GM10248 (cell line): ENCODE results near the gene OGA.

Experiments used
- CTCF ChIA-PET: fragments of 300-600 bp; sonication (Branson Sonifier 250); formaldehyde crosslinking; extraction: SDS; loops from one replicate; lab custom pipeline; 2021; ENCODE audit warnings: antibody characterized with exemption; lab: Yijun Ruan, JAX
- POLR2A ChIA-PET: fragments of 350-650 bp; sonication (Branson Sonifier 250); formaldehyde crosslinking; extraction: SDS; loops from one replicate; lab custom pipeline; 2020; ENCODE audit warnings: antibody characterized with exemption; lab: Yijun Ruan, JAX
- DNase-seq: peaks from one replicate; pipeline ENCODE4 v3.0.0; 2012; ENCODE audit errors: extremely low spot score
- TF ChIP-seq, protein P1 (sequence below): IDR thresholded peaks from 2 replicates; pipeline ENCODE4 v1.5.1; 2012; ENCODE audit warnings: mild to moderate bottlenecking, low read depth; ENCODE audit errors: extremely low read depth, missing control alignments, control extremely low read depth

OGA gene

DNA sequence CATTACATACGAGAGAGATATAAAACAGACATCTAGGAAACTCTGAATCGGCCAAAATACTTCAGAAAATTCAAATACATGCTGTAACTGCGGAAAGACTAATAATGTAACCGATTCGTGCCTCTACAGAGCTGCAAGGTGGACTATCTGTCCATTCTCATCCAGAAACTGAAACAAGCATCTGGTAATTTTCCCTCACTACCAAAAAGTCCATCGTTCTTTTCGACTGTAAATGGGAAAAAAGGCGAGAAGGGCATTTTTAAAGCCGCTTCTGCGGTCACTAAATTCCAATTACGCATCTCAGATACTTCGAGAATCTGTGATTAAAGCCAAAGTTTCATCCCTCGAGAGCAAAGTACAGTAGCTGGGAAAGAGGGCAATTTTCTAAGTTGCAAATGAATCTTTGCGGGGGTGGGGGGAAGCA, 1.3 kb downstream of the OGA start:
- ChIA-PET CTCF (interaction anchor here (0.9 to 2.8 kb wide), 3 partner anchors 24 to 256 kb away, joined by 3 to 17 read pairs (median 5); no protein-coding TSS in a partner anchor), POLR2A (no interaction called here)
- TF ChIP-seq, protein P1, sequence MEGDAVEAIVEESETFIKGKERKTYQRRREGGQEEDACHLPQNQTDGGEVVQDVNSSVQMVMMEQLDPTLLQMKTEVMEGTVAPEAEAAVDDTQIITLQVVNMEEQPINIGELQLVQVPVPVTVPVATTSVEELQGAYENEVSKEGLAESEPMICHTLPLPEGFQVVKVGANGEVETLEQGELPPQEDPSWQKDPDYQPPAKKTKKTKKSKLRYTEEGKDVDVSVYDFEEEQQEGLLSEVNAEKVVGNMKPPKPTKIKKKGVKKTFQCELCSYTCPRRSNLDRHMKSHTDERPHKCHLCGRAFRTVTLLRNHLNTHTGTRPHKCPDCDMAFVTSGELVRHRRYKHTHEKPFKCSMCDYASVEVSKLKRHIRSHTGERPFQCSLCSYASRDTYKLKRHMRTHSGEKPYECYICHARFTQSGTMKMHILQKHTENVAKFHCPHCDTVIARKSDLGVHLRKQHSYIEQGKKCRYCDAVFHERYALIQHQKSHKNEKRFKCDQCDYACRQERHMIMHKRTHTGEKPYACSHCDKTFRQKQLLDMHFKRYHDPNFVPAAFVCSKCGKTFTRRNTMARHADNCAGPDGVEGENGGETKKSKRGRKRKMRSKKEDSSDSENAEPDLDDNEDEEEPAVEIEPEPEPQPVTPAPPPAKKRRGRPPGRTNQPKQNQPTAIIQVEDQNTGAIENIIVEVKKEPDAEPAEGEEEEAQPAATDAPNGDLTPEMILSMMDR, result no peak
- DNase-seq, result peak; percentile 48

DNA sequence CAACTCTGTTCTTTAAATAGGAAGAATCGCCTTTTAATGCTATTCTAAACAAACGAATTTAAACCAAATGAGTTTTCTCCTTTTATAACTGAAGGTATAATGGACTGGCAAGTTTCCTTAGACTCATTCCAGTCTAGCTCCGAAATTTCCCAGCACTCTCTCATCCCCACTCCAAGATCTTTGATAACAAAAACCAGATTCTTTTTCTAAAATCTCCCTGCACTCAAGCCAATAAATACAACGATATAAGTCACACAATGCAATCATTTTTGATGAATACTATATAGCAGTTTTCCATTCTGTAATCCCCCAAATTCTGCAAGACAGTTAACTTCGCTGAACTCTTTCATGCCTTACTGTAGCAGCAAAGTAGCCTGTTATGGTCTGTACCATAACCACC, 1.9 kb downstream of the OGA start:
- DNase-seq, result no peak
- CTCF ChIA-PET, result interaction anchor here (0.9 to 2.8 kb wide), 5 partner anchors 25 to 257 kb away, joined by 3 to 17 read pairs (median 3); no protein-coding TSS in a partner anchor

DNA sequence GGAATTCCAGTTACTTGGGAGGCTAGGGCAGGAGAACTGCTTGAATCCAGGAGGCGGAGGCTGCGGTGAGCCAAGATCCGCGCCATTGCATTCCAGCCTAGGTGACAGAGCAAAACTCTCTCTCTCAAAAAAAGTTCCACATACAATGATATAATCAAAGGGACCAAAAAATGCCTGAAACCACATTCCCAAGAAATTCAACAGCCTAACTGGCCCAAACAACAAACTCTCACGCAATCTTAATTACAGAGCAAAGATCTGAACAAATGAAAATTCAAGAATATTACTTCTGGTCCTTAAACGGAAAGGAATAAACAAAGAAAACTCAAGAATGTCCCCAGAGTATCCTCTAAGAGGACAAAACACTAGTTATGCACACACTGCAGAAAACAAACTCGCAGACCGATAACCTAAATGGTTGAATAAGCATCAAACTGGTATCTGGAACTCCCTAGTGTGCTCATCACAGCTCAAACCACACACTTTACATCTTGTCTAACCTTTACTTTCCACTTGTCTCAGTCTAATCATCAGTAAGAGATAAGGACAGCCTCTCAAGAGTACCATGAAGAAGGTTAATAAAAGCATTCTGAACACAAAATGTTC, 3.7 kb downstream of the OGA start:
- ChIA-PET POLR2A (no interaction called here), CTCF (interaction anchor here (0.8 to 2.5 kb wide), 6 partner anchors 19 to 258 kb away, joined by 3 to 11 read pairs (median 4); partner anchors contain the start of genes KCNIP2 and NPM3)
- DNase-seq, result peak; percentile 55
- TF ChIP-seq, protein P1, result no peak

More for the DNA sequence above, 1.9 kb downstream of the OGA start:
- POLR2A ChIA-PET, result no interaction called here
- TF ChIP-seq, protein P1, result no peak

DNA sequence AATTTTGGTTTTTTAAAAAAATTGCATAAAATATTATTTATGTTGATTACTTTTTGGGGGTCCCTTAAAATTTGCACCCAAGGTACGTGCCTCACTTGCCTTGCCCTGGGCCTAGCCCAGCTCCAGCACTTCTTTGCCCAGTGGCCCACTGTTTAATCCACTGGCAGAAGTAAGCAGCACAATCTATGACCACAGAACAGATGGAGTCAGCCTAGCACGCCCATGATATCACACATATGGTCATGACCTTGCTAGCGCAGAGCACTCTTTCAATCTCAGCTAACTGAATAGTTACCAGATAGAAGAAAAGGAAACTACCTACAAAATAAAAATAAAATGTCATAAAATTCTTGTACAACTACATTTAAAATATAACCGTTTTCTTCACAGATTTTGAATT, 5.6 kb downstream of the OGA start:
- CTCF ChIA-PET, result interaction anchor here (1.1 to 1.9 kb wide), 4 partner anchors 9 to 260 kb away, joined by 3 to 6 read pairs (median 4); no protein-coding TSS in a partner anchor
- no peak for DNase-seq
- POLR2A ChIA-PET, result no interaction called here
- TF ChIP-seq, protein P1, result no peak

DNA sequence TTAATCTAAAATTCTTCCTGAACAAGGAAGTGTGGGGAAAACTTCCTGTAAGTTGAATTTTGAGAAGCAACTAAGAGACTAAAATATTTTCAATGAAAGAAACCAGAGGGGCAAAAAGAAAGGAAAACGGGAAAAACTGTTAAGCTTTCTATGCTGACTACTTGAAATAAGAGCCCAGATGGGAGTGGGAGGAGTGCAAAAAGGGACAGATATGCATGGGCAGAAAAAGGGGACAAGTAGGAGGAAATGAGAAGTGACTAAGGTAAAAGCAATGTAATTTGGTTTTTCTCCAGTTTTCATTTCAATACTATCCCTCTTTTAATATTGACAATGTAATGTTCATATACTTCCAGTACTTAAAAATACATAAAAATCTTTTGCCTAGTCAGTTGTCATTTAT, 11.1 kb downstream of the OGA start:
- ChIA-PET CTCF (no interaction called here), POLR2A (no interaction called here)
- TF ChIP-seq, protein P1, result no peak
- no peak for DNase-seq

DNA sequence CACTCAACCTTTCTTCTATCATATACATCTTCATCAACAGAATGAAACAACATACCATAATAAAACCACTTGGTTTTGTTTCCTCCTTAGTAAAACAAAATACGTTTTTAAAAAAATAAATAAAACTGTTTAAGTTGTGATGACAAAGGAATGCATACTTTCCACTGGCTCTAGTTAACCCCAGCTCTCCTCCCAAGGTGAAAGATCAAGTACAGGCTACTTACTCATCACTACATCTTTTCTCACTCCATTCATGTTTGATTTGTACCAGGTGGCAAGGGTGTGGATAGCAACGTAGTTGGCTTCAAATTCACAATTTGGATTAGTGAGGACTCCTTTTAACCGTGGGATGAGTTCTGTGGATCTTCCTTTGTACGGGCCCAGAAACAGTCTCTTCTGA, 14.7 kb downstream of the OGA start:
- ChIA-PET POLR2A (no interaction called here), CTCF (interaction anchor here (1.2 kb wide), 1 partner anchor 18 kb away, joined by 3 read pairs; no protein-coding TSS in a partner anchor)
- no peak for DNase-seq
- TF ChIP-seq, protein P1, result no peak
